Measurements from ENCODE around the gene NPR2.

GRCh38 chr9:35766997-35767396 is 24.4 kb upstream of the NPR2 start:
- TF ChIP-seq, protein P1, sequence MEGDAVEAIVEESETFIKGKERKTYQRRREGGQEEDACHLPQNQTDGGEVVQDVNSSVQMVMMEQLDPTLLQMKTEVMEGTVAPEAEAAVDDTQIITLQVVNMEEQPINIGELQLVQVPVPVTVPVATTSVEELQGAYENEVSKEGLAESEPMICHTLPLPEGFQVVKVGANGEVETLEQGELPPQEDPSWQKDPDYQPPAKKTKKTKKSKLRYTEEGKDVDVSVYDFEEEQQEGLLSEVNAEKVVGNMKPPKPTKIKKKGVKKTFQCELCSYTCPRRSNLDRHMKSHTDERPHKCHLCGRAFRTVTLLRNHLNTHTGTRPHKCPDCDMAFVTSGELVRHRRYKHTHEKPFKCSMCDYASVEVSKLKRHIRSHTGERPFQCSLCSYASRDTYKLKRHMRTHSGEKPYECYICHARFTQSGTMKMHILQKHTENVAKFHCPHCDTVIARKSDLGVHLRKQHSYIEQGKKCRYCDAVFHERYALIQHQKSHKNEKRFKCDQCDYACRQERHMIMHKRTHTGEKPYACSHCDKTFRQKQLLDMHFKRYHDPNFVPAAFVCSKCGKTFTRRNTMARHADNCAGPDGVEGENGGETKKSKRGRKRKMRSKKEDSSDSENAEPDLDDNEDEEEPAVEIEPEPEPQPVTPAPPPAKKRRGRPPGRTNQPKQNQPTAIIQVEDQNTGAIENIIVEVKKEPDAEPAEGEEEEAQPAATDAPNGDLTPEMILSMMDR (IDR thresholded peaks at IDR 0.05) = no peak
- TF ChIP-seq POLR2A (IDR thresholded peaks at IDR 0.05) = no peak
